ENCODE data around the gene FAM229A.

GRCh38 chr1:32341186-32341757, 21.0 kb downstream of the FAM229A start:
- TF ChIP-seq CTCF (IDR thresholded peaks at IDR 0.05; ENCODE audit: poor library complexity) (no peak), EZH2 (IDR thresholded peaks at IDR 0.05; ENCODE audit: borderline replicate concordance) (no peak)

Measured in hepatocyte (in vitro differentiated cells).